CD4-positive, alpha-beta T cell treated with Interleukin-4 for 4 hours (primary cell): ENCODE measurements around the gene P2RX7.
A peak's percentile ranks its signal among the peaks of the same experiment; 100 is the strongest.

Experiments
- DNase-seq: peaks from one replicate; pipeline ENCODE4 v3.0.0-alpha.2; 2020

The P2RX7 gene

GRCh38 chr12:121132601-121133481 lies at the start of gene P2RX7:
TSS of gene P2RX7 (plus strand) at chr12:121132876. CDS start at chr12:121132971, 95 bp downstream.
- DNase-seq: peak; percentile 54

- DNase-seq: no peak
These were observed 48.4 kb upstream of the P2RX7 start for GRCh38 chr12:121084229-121084628.

- DNase-seq: no peak
These were observed 47.6 kb upstream of the P2RX7 start for GRCh38 chr12:121085069-121085468.

- no peak for DNase-seq
These were observed 46.9 kb upstream of the P2RX7 start for GRCh38 chr12:121085506-121086353.

GRCh38 chr12:121086781-121087295 lies 45.8 kb upstream of the P2RX7 start:
- no peak for DNase-seq

- no peak for DNase-seq
These were observed 45.0 kb upstream of the P2RX7 start for GRCh38 chr12:121087467-121088194.

GRCh38 chr12:121088195-121088585 lies 44.5 kb upstream of the P2RX7 start:
- DNase-seq: no peak

- DNase-seq: no peak
These were observed 43.5 kb upstream of the P2RX7 start for GRCh38 chr12:121089031-121089812.

- DNase-seq: no peak
These were observed 42.8 kb upstream of the P2RX7 start for GRCh38 chr12:121089813-121090430.

GRCh38 chr12:121090586-121091514 lies 41.8 kb upstream of the P2RX7 start:
- DNase-seq: no peak

GRCh38 chr12:121092034-121092433 lies 40.6 kb upstream of the P2RX7 start:
- no peak for DNase-seq

GRCh38 chr12:121093487-121093891 lies 39.2 kb upstream of the P2RX7 start:
- DNase-seq: no peak

- peak; percentile 78 for DNase-seq
These were observed 37.0 kb upstream of the P2RX7 start for GRCh38 chr12:121095544-121096198.

GRCh38 chr12:121096199-121096798 lies 36.4 kb upstream of the P2RX7 start:
- DNase-seq: no peak

GRCh38 chr12:121099779-121100178 lies 32.9 kb upstream of the P2RX7 start:
- DNase-seq: no peak

GRCh38 chr12:121102307-121102706 lies 30.4 kb upstream of the P2RX7 start:
- no peak for DNase-seq

GRCh38 chr12:121107681-121108080 lies 25.0 kb upstream of the P2RX7 start:
- no peak for DNase-seq

GRCh38 chr12:121108492-121108891 lies 24.2 kb upstream of the P2RX7 start:
- DNase-seq: no peak

- peak; percentile 63 for DNase-seq
These were observed 22.3 kb upstream of the P2RX7 start for GRCh38 chr12:121110211-121110940.
